HG03103 (cell line): ENCODE results near the gene FAT1.

Source experiments
- ATAC-seq: cut with Tn5 transposase; IDR thresholded peaks from one replicate; pipeline ENCODE4 v1.9.1; 2021; ENCODE audit warnings: low read depth; ENCODE audit not compliant: unreplicated experiment

The FAT1 gene

GRCh38 chr4:186755550-186756519 is 32.2 kb upstream of the FAT1 start:
- no peak for ATAC-seq

- ATAC-seq = no peak
Measured at GRCh38 chr4:186754976-186755375, 31.3 kb upstream of the FAT1 start.

- no peak for ATAC-seq
Measured at GRCh38 chr4:186752325-186752724, 28.7 kb upstream of the FAT1 start.

DNA sequence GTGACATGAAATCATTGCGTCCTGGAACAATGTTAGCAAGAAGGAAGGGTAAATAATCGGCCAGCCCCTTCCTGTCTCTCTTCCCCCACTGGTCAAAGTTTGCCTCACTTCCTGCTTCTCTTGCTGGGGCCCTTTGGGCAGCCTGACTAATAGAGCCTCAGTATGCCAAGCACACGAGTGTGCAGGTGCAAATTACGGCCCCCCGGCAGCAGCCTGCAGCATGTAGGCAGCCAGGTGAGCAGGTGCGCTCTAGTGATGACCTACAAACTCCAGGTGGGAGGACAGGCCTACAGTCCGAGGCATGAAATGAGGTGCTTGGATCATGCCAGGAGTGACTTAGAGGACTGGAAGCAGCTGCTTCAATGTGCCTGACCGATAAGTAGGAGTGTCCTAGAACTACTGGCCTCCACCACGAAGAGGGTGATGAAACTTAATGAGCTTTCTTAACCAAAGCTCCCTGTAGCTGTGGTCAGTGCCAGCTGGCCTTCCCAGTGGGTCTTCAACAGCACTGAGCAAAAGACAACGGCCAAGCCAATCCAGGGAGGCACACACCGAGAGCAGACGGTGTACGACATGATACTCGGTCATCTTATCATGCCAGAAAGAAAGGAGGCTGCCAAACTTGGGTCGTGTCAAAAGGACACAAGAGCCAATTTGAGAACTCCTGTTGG is 26.1 kb upstream of the FAT1 start:
- ATAC-seq = no peak

DNA sequence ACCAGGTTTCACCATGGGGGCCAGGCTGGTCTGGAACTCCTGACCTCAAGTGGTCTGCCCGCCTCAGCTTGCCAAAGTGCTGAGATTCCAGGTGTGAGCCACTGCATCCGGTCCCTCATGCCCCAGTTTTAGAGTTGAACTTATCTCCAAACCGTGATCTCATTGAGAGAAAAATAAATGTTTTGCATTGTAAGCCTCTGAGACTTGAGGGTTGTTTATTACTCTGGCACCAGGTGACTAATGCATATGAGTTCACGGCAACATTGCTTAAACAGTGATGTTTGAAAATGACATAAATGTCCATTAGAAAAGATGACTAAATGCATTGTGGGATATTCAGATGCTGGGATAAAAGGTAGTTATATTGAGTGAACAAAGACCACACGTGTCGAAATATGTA is 22.9 kb upstream of the FAT1 start:
- no peak for ATAC-seq

GRCh38 chr4:186743261-186743660 is 19.6 kb upstream of the FAT1 start:
- no peak for ATAC-seq

DNA sequence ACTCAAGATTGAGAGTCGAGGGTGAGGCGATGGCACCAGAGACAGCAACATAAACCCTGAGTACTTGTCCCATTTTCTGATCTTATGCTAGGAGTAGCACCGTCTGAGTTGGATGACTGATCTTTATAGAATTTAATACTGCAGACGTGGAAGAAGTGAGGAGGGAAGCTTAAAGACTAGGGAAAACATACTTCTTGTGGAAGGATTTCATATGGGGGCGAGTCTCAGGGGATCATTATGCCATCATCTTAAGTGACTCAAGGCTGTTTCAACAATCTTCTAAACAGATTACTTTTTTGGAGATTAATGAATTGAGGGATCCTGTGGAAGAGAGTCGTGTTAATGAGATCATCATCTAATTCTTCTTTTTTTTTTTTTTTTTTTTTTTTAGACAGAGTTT is 17.2 kb upstream of the FAT1 start:
- no peak for ATAC-seq

DNA sequence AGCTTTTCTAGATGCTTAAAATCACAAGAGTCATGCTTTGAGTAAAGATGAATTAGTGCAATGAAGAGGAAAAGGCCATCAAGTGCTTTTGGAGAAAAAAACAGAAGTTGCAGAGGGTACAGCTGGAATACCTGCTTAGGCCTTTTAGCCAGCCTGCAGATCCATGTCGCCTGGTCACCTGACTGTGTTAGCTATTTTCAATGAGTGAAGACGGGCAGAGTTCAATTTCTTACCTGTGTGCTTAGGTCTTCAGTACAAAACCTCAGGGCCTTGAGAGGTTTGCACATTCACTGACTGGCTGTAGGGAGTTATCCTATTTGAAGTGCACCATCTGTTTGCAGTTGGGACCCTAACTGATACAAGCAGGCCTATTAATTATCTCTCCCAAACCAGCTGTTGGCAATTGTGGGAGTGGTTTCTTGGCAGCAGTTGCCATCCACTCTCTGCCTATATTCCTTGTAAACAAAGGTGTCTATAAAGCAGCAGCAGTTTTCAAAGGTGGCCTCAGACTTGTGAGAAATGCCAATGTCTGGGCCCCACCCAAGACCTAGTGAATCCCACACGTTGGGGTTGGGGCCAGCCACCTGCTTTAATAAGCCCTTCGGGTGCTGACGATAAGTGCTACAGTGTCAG is 16.3 kb upstream of the FAT1 start:
- ATAC-seq = no peak

GRCh38 chr4:186739317-186739716 is 15.7 kb upstream of the FAT1 start:
- ATAC-seq = no peak

GRCh38 chr4:186738421-186738820 is 14.8 kb upstream of the FAT1 start:
- ATAC-seq = no peak

DNA sequence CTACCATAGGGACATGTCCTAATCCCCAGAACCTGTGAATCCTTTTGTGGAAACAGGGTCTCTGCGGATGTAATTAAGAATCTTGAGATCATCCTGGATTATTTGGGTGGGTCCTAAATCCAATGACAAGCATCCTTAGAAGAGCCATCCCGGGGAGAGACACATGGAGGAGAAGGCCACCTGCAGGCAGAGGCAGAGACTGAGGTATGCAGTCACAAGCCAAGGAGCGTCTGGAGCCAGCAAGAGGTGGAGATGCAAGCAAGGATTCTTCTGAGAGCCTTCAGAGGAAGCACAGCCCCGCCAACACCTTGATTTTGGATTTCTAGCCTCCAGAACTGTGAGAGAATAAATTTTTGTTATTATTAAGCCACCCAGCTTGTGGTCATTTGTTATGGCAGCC is 13.8 kb upstream of the FAT1 start:
- no peak for ATAC-seq

GRCh38 chr4:186736466-186736865 is 12.8 kb upstream of the FAT1 start:
- no peak for ATAC-seq

DNA sequence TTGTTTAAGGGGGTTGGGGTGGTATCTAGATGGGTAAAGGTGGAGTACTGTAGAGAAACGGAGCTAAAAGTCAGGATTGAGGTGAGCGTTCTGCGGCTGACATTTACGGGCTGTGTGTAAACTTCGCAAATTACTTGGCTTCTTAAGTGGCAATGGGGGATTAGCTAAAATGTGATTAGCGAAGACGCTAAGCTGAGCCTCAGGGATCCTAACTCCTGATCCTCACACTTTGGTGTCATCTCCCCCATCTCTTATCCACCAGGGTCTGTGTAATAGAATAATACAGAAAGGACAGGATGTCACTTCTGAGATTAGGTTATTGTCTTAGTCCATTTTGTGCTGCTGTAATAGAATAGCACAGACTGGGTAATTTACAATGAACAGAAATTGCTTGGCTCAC is 10.6 kb upstream of the FAT1 start:
- ATAC-seq = no peak

DNA sequence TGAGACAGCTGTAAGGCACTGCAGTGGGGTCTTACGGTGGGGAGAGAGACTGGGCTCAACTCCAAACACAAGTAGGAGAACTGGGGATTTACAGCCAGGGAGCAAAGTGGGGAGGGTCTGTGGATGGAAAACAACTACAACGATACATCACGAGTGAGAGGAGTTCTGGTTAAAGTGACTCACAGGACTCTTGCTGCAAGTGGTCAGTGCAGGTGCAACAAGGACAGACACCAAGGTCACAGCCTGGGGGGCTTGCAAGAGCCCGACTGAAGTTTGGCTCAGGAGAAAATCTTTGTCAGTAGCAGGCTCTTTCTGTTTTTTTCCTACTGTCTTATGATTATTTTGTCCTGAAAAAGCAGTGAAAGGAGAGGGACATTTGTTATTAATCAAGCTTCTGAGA is 10.1 kb upstream of the FAT1 start:
- ATAC-seq = no peak

GRCh38 chr4:186730621-186731020 is 7.0 kb upstream of the FAT1 start:
- no peak for ATAC-seq

DNA sequence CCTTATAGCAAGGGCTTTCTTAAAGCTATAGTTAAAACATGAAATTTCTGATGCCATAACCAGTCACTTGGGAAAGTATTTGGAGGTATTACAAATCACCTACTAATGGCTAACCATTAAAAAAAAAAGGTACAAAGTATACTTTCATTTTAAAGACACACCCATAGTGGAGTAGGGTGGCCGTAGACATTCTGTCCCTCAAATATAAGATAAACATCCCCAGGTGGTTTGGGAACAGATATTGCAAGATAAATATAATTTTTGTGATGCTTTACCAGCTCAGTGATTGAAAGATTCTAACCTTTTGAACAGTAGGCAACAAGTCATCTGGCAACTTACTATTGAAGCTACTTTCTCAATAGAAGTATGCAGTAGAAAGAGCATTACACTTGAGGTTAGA is 6.2 kb upstream of the FAT1 start:
- no peak for ATAC-seq

GRCh38 chr4:186728631-186729271 is 5.1 kb upstream of the FAT1 start:
- ATAC-seq = no peak

DNA sequence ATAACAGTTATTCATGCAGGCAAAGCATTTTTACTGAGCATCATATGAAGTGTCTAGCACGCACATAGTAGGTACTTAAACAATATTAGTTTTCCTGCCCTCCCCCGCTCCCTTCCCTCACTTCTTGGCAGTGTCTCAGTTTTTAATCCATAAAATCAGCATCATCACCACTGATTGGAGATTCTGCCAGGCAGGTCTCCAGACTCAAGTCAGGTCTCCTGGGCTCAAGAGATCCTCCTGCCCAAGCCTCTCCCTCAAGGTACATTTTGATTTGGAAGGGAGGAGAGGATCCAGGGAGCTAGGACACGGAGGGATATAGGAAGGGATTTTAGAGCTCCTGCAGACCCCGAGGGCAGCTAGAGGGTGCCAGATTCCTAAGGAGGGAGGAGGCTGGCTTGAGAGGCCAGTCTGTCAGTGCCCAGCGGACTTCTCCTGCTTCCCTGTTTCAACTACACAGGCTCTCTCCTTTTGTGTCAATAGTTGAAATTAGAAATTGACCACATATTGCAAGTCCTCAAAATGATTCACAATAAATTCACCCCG is 4.4 kb upstream of the FAT1 start:
- ATAC-seq = no peak

DNA sequence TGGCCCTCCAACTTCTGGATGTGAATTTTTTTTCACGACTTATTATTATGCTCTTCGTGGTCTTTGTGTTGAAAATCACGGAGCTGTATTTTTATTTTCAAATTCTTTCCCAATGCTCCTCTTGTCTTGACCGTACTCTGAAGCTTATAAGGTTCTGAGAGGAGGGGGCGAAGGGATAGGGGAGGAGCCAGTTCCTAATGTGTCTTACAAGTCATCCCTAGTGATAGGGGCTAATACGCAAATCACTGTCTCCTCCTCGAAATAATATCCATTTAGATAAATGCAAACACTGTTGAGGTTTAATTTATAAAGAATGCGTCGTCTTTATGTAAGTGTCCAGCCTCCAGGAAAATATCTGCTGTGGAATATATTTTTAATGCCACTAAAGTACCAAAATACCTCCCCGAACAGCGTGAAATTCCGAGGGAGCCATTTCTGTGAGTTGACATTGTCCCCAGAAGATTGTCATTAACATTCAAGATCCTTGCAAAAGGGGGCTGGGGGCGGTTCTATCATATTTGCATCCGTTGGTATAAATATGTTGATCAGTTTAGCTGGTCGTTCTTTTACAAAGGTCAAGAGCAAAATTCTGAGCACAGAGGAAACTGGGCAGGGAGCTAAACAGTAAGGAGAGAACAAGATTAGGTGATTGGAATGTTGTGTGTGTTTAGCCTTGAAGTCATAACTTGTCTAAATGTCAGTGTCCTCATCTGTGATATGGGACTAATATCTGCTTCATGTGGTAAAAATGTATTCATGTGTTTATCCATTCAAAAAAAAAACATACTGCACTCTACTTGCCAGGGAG is 3.7 kb upstream of the FAT1 start:
- no peak for ATAC-seq
